GM18499 (cell line): ENCODE data around the gene UBE2L3.
"Not testable (repeated sequence)": the region's sequence is repeated elsewhere in the genome, so short reads cannot be mapped to it uniquely, and the experiment has no call there.

ENCODE experiments used
- ATAC-seq: cut with Tn5 transposase; IDR thresholded peaks from one replicate; pipeline ENCODE4 v1.9.1; 2021; ENCODE audit warnings: moderate number of reproducible peaks; ENCODE audit not compliant: insufficient read depth, unreplicated experiment

UBE2L3 gene

DNA sequence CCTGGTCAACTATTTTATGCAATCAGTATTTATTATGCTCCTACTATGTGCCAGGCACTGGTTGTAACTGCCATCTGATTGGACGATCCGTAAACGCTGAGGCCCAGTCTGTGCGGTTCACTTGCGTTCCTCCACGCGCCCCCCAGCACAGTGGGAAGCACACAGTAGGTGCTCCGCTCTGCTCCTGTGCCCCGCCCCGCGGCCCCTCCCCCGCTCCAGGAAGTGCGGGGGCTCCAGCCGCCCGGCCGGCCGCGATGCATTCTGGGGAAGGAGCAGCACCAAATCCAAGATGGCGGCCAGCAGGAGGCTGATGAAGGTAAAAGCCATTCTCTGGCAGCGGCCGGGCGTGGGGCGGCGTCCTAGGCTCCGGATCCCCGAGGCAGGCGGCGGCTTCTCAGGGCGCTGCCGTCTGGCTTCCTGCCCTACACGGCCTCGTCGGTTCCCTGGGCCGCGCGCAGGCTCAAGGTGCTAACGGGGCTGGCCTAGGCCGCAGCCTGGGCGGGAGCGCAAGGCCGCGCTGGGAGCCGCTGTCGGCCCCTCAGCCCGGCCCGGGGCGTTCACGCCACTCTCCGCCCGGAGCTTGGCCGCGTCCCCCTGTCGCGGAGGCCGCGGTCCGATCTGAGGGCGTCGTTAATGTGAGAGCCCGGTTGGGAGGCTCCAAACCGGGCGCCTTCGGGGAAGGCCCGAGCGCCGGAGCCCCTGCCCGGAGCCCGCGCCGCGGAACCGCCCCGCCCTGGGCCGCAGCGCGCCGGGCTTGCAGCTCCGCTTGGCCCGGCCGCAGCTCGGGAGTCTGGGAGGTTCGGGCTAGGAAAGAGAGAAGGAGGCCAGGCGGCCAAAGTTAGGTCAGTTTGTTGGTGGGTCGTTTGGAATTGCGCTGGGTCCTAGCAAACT, at the start of gene UBE2L3:
UBE2L3 (plus strand) TSS at position 259 of the 891 bp plus-strand sequence; CDS start at position 290, 31 bp downstream.
- ATAC-seq, result no peak

DNA sequence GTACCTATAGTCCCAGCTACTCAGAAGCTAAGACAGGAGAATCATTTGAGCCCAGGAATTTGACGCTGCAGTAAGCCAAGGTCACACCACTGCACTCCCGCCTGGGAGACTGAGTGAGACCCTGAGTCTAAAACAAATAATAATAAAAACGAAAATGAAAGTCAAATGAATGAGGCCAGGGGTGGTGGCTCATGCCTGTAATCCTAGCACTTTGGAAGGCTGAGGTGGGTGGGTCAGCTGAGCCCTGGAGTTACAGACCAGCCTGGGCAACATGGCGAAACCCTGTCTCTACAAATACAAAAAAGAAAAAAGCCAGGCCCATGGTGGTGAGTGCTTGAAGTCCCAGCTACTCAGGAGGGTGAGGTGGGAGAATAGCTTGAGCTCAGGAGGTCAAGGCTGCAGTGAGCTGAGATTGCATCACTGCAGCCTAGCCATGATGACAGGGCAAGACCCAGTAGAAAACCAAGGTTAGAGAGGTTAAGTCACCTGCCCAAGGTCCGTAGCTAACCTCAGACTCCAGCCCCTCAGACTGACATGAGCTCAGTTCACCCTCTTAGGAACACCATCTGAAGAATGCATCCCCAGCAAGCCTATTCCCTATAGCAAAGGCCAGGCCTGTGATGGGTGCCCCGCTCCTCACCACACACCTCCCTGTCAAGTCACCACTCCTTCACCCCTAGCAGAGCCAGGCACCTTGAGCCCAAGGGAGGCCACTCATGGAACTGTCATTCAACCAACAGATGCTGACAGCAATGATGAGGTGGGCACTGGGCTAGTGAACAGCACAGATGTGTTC, 40.6 kb upstream of the UBE2L3 start:
- ATAC-seq, result not testable (repeated sequence)

DNA sequence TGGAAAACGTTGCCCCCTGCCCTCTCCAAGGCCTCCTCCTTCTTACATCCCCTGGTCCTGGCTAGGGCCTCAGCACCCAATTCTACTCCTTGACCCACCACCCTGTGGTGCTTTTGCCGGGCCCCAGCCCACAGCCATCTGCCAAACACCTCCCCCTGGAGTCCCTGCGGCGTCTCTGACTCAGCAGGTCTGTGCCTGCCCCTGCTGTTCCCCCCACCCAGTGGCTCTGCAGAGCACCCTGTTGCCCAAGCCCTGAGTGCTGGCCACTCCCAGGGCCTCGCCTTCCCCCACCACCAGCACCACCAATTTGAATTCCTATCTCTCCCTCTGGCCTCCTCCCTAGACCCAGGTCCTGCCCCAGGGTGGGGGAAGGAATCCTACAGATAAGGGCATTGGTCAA, 36.0 kb upstream of the UBE2L3 start:
- not testable (repeated sequence) for ATAC-seq

DNA sequence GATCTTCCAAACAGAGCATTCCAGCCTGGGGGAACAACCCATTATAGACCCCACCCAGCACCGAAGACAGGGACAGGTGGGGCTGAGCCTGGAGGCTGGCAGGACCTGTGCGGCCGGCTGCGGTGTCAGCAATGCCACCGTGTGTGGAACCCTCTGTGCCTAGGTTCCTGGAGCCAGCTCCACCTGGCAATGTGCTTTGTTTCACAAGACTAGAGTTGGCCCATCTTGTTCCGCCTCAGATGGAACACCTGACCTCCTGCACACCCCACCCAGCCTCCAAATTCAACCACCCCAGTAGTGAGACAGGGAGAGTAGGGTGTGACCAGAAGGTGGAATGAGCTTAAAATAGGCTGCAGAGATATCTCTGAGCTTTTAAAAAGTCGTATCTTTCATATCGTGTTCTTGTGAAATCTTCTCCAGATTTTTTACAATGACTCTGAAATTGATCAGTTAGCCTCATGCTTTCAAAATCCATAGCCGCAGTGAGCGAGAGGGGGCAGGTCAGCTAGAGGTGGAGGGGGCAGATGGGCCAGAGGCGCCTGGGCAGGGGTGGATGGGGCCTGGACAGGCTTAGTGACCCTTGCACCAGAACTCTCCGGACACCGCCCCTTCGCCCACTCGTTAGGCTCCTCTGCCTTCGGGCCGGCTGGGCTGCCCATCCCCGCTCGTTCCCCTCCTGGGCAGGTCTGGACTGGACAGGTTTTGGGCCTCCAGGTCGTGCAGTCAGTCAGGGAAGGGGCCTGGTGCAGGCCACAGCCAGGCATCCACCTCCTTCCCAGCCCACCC, 34.5 kb upstream of the UBE2L3 start:
- not testable (repeated sequence) for ATAC-seq

DNA sequence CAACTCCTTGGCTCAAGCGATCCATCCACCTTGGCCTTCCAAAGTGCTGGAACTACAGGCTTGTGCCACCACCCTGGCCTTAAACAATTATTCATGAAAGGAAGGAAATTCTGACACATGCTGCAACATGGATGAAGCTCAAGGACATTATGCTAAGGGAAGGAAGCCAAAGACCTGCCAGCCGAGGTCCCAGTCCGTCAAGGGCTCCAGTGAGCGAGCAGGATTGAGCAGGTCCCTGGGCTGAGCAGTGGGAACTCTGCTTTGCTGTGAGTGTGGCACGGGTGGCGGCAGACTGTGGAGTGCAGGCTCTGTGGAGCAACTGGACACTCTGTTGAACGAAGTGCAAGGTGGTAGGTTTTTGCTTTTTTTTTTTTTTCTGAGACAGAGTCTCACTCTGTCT, 27.7 kb upstream of the UBE2L3 start:
- ATAC-seq, result not testable (repeated sequence)

DNA sequence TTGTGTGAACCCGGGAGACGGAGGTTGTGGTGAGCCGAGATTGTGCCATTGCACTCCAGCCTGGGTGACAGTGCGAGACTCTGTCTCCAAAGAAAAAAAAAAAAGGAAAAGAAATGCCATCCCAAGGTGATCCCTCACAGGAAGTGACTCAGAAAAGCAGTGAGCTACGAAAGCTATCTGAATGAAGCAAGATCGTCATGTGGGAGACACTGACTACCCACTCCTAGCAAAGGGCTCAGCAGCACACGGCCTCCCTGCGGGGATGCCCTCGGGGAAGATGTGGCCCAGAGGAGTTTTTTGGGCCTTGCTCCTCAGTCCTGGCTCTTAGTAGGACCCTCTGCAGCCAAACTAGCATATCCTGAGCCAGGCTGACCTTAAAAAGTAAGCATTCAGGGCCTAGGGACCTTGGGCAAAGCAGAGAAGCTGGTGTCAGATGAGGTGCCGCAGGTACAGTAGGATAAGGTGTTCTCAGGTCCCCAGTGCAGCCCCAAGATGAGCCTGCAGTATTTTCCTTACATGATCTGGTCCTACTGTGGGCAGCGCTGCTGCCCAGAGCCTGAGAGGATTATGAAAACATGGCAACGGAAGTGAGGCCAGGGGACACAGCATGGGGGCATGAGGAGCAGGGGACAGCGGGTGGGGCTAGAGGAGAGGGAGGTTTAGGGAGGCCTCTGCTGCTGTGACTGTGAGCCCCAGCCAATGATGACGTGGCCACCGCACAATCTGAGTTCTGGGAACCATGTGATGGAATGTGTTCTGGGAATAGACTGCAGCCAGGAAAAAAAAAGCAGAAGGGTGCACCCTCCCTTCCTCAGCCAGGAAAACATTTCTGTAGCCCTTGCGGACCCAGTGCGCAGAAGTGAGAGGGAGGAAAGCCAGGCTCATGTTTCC, 22.8 kb upstream of the UBE2L3 start:
- not testable (repeated sequence) for ATAC-seq

DNA sequence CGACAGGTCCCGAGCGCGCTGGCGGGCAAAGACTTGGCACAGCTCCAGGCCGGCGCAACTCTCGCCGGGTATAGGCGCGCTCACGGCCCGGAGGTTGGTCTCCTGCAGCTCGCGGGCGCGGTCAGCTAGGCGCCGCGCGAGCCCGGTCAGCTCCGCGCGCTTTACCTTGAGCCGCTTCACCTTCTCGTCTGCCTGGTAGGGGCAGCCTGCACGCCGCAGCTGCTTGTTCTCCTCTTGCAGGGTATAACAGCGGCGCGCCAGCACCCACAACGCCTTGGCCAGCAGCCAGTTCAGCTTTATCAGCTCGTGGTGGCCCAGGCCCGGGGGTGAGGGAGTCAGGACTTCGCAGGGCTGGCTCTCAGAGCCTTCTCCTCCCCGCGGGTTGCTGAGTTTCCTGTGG, 18.0 kb upstream of the UBE2L3 start:
- ATAC-seq, result not testable (repeated sequence)

DNA sequence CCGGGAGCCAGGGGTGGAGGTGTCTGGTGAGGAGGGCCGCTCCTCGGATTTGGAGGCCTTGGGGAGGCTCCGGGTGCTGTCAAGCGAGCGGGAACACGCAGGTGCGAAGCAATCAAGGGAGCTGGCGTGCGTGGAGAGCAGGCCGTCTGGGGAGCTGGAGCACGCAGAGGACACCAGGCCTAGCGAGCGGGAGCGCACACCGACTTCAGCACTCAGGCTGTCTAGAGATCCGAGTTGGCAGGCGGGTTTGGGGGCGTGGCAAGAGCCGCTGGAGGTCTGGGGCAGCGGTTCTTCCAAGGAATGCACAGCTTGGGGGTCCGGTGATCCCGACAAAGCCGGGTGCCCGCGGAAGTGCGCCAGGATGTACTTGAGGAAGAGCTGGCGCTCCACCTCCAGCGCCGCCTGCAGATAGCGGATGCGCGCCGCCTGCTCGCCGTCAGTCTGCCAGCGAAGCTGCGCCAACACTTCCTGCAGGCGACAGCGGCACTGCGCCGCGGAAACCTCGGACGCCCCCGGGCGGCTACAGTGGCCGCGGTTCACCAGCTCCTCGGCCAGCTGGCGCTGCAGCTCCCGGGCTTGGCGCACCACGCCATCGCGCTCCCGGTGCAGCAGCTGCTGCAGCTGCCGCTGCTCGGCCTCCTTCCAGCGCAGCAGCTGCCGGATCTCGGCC, 17.4 kb upstream of the UBE2L3 start:
- not testable (repeated sequence) for ATAC-seq

DNA sequence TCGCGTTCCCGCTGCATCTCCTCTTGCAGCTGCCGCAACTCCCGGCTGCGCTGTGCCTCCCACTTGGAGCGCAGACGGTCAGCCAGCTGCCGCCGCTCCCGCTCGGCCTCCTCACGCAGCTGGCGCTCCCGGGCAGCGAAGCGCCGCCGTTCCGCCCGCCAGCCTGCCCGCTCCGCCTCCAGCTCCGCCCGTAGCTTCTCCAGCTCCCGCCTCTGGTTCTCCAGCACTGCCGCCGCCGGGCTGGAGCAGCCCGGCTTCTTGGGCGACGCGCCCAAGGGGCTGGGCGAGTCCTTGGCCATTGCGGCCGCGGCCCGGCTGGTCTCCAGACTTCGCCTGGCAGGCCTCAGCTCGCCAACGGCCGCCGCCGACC, 16.9 kb upstream of the UBE2L3 start:
- ATAC-seq, result not testable (repeated sequence)

DNA sequence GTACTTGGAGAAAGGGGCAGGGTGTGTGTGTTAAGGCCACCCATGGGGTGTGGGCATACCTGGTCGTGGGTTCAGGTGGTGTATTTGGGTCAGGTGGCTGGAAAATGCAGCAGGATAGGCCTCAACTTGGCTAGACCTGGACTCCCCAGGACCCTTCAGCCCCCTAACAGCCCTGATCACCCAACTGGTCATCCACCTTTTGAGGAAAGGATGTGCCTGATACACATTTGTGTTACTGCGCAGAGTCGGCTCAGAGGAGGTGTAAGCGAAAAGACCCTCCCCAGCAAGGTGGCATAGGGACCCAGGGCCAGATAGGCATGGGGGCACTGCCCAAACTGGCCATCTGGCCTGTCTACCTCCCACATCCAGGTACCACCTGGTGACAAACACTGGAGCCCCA, 16.2 kb upstream of the UBE2L3 start, which contains the start of gene RIMBP3C:
RIMBP3C (minus strand) TSS at position 101 of the 400 bp plus-strand sequence. CDS start 485 bp downstream, outside the sequence.
- ATAC-seq, result not testable (repeated sequence)

DNA sequence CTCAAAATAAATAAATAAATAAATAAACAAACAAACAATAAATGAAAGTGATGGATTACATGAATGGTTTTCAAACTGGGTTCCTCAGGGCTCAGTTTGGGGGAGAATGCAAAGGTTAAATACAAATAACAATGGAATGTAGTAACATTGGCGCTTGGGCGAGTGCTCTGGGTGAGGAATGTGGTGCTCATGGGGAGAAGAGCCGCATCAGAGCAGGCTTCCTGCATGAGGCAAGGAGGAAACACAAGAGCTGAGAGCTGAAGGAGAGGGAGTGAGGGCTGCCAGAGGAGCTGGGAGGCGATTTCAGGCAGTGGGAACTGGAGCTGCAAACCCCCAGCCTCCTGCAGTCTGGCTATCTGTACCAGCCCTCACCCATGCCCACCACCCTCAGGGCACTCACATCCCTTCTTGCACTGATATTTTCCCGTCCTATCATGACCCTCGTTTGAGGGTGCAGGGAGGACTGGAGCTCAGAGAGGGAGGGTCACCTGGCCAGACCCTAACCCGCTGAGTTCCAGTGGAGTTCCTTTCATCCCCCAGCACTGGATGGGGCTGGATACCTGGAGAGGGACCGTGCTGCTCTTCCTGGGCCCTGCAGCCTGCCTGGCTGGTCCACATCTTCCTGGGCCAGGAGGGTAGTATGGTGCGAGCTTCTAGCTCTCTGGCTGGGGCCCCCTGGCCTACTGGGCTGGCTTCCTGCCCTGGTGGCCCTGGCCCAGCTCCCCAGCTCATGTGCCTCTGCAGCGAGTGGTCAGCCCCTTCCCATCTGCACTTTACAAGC, 8.0 kb upstream of the UBE2L3 start:
- not testable (repeated sequence) for ATAC-seq

DNA sequence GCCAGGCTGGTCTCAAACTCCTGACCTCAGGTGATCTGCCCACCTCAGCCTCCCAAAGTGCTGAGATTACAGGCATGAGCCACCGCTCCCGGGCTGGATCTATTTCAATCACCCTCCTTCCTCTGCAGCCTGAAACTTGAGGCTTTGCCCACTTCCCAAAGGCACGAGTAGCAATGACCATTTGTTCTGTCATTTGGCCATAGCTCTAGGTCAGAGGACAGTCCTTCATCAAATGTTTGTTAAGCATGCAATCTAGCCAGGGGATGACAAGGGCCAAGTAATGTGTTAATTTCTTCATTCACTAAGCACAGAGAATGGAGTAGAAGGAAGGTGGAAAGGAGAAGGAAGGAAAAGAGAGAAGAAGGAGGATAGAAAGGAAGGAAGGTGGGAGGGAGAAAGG, 6.9 kb upstream of the UBE2L3 start:
- not testable (repeated sequence) for ATAC-seq

DNA sequence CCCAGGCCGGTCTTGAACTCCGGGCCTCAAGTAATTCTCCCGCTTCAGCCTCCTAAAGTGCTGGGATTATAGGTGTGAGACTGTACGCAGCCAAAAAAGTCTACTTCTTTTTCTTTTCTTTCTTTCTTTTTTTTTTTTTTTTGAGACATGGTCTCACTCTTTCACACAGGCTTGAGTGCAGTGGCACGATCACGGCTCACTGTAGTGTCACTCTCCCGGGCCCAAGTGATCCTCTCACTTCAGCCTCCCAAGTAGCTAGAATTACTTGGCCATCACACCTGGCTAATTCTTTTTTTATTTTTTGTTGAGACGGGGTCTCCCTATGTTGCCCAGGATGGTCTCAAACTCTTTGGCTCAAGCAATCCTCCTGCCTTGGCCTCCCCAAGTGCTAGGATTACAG, 3.6 kb upstream of the UBE2L3 start:
- ATAC-seq, result no peak

DNA sequence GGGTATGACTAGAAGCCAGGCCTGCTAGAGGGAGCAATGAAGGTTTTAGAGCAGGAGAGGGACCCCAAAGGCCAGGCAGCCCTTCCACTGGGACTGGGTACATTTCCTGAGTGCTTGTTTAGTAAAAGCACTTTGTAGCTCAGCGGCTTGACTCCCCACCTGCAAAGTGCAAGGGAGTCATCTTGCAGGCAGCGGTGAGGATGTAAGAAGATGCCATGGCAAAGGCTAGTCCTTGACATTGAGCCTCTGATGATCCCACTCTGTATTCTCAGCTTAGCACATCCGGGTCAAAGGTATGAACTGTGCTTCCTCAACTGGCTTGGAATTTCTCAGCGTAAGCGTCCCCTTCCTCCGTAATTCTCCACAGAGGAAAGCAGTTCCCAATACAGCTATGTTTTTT, 3.1 kb upstream of the UBE2L3 start:
- ATAC-seq, result no peak

DNA sequence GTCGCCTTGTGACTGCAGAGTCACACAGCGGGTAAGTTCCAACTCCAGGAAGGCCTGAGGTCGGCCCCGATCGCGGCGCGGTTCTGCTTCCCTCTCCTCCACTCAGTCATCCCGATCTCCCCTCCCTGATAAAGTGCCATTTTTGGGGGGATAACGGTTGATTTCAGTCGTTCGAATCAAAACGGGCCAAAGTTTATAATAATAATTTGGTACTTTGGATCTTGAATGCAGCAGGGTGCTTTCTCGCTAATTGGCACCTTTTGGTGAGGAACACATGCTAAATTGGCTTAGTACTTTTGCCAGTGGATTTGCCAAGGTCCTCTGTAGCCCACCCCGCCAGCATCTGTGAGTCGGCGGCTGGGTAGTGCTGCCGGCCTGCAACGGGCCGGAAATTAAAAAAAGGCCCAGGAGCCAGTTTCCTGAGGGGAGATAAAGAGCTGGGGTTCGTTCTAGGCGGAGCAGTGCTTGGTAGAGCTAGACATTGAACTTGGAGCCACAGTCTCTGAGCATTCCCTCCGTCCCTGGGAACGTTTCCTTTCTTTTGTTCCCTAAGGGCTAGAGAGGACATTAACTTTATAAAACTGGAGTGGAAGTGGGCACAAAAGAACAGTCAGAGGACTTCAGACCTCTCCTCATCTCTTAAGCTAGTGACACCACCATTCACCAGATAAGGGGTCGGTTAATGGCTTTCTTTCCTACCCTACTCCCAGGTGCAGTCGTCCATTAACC, 997 bp downstream of the UBE2L3 start:
- ATAC-seq, result no peak

DNA sequence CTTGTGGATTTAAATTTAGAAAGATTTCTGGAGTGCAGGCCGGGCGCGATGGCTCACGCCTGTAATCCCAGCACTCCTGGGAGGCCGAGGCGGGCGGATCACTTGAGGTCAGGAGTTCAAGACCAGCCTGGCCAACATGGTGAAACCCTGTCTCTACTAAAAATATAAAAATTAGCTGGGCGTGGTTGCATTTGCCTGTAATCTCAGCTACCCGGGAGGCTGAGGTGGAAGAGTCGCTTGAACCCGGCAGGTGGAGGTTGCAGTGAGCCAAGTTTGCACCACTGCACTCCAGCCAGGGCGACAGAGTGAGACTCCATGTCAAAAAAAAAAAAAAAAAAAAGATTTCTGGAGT, 1.5 kb downstream of the UBE2L3 start:
- not testable (repeated sequence) for ATAC-seq

DNA sequence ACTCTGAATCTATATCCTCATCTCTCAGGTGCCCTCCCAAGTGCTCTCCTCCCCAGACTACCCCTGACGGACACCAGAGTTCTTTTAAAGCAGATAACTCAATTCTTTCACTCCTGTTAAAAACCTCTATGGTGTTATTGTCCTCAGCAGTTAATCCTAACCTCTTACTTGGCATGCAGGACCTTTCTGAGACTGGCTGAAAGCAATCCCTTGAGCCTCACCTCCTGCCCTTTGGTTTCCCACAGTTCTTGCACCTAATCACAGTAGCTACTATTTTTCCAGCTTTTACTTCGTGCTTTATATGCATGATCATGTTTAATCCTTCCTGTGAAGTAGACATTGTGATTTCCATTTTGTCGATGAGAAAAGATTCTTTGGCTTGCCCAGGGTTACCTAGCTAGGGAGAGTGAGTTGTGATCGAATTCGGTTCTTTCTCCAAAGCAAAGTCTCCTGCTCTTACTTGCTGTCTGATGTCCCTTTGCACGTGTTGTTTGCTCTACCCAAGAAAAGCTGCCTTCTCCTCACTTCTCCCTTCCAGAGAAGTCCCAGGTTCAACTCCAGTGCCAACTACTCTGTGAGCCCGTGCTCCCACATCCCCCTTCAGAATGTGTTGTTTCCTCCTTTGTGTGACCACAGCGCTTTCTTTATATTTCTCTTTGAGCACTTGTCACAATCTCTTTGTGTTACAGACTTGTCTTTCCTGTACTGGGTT, 2.1 kb downstream of the UBE2L3 start:
- no peak for ATAC-seq
